Measurements from ENCODE around the gene KRTAP21-2. TPM values are rescaled to one million over a fixed set of nuclear protein-coding genes. Genes with fewer than 3 reads are reported as not detected.

Gene KRTAP21-2
- total and polyA plus RNA-seq, 11 donors, result not detected

GRCh38 chr21:30726726-30727125, 20.3 kb downstream of the KRTAP21-2 start:
- no peak overlapping the region for H3K4me3 ChIP-seq
- TF ChIP-seq CTCF (IDR thresholded peaks at IDR 0.05) (no peak), POLR2A (IDR thresholded peaks at IDR 0.05) (no peak)
- no peaks in the 10 kb centered on the region for H3K36me3 ChIP-seq
- ATAC-seq (no peak), DNase-seq (no peak)
- 51 to 80% (median 65%) methylated on average over 1 of the region's 1 CpG for WGBS, 4 donors
- no peaks in the 10 kb centered on the region for H3K27me3 ChIP-seq
- H3K9me3 ChIP-seq, result no peaks in the 10 kb centered on the region
- intact Hi-C loops (cut with DNase I), result no loop called here
- no peak overlapping the region for H3K27ac ChIP-seq
- no peaks in the 10 kb centered on the region for H3K4me1 ChIP-seq

GRCh38 chr21:30719401-30719800, 27.7 kb downstream of the KRTAP21-2 start:
- no peak for DNase-seq
- Histone ChIP-seq H3K9me3 (no peaks in the 10 kb centered on the region), H3K27me3 (no peaks in the 10 kb centered on the region), H3K4me1 (no peaks in the 10 kb centered on the region), H3K36me3 (no peaks in the 10 kb centered on the region), H3K4me3 (no peak overlapping the region), H3K27ac (no peak overlapping the region)
- peak in 2 of 4 donors; percentile 36 to 89 for ATAC-seq
- intact Hi-C loops (cut with DNase I), result no loop called here
- WGBS, 4 donors, result 89 to 95% (median 92%) methylated on average over 1 of the region's 1 CpG
- TF ChIP-seq POLR2A (IDR thresholded peaks at IDR 0.05) (no peak), CTCF (IDR thresholded peaks at IDR 0.05) (no peak)

GRCh38 chr21:30718239-30718909, 28.7 kb downstream of the KRTAP21-2 start, which contains the start of gene KRTAP21-3:
TSS of gene KRTAP21-3 (minus strand) at chr21:30718777. CDS start at chr21:30718759, 18 bp downstream.
- H3K9me3 ChIP-seq, result no peaks in the 10 kb centered on the region
- intact Hi-C loops (cut with DNase I), result no loop called here
- ATAC-seq, result no peak

GRCh38 chr21:30717105-30717504, 30.0 kb downstream of the KRTAP21-2 start:
- Histone ChIP-seq H3K9me3 (peaks cover 0 to 9% (median 2%) of the 10 kb centered on the region in 12 donors), H3K27me3 (no peaks in the 10 kb centered on the region), H3K4me1 (no peaks in the 10 kb centered on the region), H3K27ac (no peak overlapping the region), H3K4me3 (no peak overlapping the region), H3K36me3 (no peaks in the 10 kb centered on the region)
- TF ChIP-seq POLR2A (IDR thresholded peaks at IDR 0.05) (no peak), CTCF (IDR thresholded peaks at IDR 0.05) (no peak)
- WGBS, 4 donors, result 80 to 91% (median 85%) methylated on average over 2 of the region's 2 CpGs
- intact Hi-C loops (cut with DNase I), result no loop called here
- DNase-seq (no peak), ATAC-seq (no peak)

More at GRCh38 chr21:30718239-30718909, 28.7 kb downstream of the KRTAP21-2 start, which contains the start of gene KRTAP21-3:
- no peak for DNase-seq
- no peak within 1 kb of the TSS for H3K27ac ChIP-seq
- WGBS, 4 donors, result 77 to 81% (median 78%) methylated on average over 3 of the region's 3 CpGs
- TF ChIP-seq POLR2A (IDR thresholded peaks at IDR 0.05) (no peak), CTCF (IDR thresholded peaks at IDR 0.05) (no peak)
- H3K27me3 ChIP-seq, result no peaks in the 10 kb centered on the region
- no peaks in the 10 kb centered on the region for H3K36me3 ChIP-seq
- H3K4me1 ChIP-seq, result no peaks in the 10 kb centered on the region
- H3K4me3 ChIP-seq, result no peak within 1 kb of the TSS

All from heart left ventricle (tissue), 16 donors.